ENCODE data around the gene MBTPS1.

MBTPS1 gene

DNA sequence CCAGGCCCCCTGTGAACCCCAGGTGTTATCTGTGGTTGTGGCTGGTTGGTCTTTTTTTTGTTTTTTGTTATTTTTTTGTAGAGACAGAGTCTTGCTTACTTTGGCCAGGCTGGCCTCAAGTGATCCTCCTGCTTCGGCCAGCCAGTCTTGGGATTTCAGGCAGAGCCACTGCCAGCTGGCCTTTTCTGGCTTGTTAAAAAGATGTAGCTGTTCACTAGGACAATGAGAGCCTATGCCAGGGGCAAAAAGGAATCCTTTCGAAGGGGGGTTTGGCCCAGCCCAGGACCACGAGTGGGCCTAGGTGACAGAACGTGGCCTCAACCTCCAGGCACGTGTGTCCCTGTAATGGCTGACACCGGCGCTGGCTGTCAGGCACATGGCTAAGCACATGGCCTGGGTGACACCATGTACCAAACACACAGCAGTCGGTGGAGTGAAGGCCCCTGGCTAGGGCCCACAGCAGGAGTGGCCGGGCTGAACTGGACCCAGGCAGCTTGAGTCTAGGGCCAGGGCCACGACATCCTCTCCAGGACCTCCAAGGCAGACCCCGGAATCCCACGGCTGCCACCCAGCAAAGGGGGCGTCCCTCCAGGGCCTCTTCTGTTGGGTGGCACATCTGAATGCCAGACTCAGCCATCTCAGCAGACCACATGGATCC, 67.2 kb downstream of the MBTPS1 start:
- no peak for DNase-seq

DNA sequence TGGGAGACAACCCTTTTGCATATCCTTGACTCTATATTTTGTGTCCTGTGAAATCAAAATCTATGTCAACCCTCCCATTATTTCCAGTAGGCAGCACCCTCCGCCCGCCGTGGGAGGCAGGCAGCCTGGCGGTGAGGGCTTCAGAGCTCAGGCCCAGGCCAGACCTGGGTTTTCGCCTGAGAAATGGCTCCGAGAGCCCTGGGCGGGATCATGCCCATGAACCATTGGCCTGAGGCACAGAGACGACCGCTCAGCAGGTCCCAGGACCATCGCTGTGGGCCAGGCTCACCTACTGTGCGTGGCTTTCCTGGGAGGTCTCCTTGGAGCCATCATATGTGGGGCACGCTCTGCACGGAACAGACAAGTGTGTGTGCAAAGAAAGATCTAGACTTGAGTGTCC, 67.9 kb downstream of the MBTPS1 start:
- no peak for DNase-seq

DNA sequence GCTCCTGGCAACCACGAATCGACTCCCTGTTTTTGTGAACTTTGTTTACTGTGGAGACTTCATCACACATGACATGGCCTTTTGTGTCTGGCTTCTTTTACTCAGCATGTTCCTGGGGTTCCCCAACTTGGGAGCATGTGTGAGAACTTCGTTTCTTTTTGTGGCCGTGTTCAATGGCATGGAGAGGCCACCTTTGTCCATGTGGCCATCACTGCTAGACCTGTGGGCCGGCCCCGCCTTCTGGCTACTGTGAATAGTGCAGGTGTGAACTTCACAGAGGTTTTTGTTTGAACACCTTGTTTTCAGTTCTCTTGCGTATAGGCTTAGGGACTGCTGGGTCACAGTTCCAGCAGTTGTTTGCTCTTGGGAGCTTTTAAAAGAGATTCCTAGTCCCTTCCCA, 68.5 kb downstream of the MBTPS1 start:
- no peak for DNase-seq

DNA sequence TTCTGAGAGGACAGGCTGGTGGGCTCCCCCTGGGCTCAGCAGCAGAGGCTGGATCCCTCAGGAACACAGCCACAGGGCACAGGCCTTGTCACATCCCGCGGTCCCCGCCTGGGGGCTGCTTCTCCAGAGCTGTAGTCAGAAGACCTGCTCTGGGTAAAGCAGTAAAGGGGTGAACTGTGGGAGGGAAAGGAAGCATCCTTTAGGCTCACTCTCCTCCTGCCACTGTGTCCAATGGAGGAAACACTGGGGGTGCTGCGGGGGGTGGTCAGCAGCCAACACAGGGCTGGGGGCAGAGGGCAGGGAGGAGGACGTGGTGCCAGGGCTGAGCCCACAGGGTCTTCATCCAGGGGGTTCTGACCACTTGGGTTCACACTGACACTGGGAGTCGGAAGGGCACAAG, 69.1 kb downstream of the MBTPS1 start:
- DNase-seq, result no peak

DNA sequence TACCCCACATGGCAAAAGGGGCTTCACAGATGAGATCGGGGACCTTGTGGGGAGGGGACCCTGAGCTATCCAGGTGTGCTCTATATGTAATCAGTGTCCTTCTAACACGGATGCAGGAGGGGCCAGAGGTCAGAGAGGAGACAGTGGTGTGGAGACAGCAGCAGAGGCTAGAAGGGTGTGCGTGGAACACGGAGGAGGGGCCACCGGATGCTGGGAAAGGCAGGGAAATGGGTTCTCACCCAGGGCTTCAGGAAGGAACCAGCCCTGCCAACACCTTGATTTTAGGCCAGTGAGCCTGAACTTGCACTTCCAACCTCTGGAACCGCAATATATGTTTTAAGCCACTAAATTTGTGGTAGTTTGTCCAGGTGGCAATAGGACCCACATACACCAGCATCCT, 69.5 kb downstream of the MBTPS1 start:
- no peak for DNase-seq

GRCh38 chr16:84045818-84046470, 70.8 kb downstream of the MBTPS1 start:
- no peak for DNase-seq

DNA sequence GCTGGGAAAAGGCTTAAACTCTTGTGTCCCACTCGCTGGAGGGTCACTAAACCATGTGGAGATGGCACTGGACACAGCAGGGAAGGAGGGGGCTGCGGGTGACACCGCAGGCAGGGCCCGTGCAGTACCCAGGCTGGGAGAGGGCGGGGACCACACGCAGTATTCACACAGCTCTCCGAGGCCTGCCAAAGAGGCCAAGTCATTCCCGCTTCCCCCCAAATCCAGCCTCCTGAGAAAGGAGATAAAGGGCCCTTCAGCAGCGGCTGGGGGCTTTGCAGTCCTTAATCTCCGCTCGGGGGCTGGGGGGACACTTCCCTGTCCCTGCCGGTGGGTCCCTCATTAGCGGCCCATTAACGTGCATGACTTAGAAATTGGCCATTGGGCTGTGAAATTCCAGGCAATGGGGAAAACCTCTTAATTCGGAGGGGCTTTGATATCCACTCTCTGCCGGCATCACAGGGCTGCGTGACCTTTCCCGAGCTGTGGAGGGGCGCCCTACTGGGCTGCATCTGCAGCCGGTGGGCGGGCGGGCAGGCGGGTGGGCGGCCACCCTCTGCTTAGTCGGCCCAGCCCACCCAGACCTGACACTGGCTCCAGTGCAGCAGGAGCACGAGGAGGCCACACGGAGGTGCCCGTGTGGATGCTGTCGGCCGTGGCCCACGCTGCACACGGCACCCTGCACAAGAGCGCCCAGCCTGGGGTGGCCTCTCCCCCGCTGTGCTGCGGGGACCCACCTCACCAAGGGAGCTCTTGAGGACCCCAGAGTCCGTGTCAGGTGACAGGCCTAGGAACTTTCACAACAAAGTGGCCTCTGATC, 71.5 kb downstream of the MBTPS1 start:
- DNase-seq, result no peak

DNA sequence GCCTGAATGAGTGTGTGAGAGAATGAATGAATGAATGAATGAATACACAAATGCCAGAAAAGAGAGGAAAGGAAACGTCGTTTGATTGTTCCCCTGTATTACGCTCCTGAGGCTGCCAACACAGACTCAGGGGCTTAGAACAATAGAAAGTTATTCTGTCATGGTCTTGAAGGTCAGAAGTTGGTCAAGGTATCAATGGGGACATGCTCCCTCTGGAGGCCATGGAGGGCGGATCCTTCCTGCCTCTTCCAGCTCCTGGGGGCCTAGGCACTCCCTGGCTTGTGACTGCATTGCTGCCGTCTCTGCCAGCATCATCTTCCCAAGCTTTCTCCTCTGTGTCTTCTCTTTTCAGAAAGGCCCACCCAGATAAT, 72.6 kb downstream of the MBTPS1 start:
- no peak for DNase-seq

DNA sequence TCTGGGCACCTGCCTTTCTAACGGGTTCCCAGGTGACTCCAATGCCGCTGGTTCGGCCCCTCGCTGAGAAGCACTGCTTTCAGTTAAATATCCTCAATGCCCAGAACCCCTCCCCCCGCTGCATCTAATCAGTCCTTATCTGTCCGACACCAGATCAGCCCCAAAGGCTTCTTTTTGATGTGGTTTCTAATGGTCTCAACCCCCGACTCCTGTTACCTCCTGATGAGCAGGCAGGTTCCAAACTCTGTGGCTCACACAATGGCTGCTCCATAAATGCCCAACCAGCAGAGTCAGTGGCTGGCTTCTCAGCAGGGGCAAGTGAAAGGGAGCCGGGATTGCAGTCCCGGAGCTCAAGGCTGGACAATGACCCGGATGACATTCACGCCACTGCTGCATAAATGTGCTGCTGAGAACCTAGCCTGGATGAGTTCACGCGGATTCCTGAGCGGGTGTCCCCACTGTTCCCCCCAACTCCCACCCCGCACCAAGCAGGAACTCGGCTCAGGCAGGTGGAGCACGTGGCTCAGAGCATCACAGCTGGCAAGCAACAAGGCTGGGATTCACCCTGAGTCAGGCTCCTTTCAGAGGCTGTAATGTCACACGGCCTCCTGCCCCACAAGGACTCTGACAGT, 73.1 kb downstream of the MBTPS1 start:
- no peak for DNase-seq

GRCh38 chr16:84042879-84043485, 73.8 kb downstream of the MBTPS1 start:
- no peak for DNase-seq

GRCh38 chr16:84042308-84042878, 74.3 kb downstream of the MBTPS1 start, which contains the start of gene SLC38A8:
Gene SLC38A8 (minus strand): TSS chr16:84042795. CDS start chr16:84042157, 638 bp downstream.
- no peak for DNase-seq

DNA sequence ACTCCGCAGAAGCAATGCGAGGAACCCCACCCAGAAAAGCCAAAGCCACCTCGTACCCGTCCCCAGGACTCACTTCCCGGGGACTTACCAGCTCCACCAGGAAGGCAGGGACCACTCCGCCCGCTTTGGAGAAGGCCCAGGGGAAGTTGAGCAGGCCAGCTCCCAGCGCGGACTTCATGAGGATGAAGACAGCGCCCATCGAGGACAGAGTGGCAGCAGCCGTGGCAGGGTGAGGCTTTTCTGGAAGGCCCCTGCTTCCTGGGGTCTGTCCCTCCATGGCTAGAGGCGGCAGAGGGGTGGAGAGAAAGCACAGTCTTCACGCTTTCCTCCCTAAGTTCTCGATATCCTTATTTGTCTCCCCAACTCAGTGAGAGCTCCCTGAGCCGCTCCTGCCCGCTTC, 74.9 kb downstream of the MBTPS1 start:
- no peak for DNase-seq

GRCh38 chr16:84040823-84041820, 75.6 kb downstream of the MBTPS1 start:
- DNase-seq, result no peak

GRCh38 chr16:84040226-84040822, 76.4 kb downstream of the MBTPS1 start:
- DNase-seq, result no peak

GRCh38 chr16:84039696-84040095, 77.0 kb downstream of the MBTPS1 start:
- no peak for DNase-seq

DNA sequence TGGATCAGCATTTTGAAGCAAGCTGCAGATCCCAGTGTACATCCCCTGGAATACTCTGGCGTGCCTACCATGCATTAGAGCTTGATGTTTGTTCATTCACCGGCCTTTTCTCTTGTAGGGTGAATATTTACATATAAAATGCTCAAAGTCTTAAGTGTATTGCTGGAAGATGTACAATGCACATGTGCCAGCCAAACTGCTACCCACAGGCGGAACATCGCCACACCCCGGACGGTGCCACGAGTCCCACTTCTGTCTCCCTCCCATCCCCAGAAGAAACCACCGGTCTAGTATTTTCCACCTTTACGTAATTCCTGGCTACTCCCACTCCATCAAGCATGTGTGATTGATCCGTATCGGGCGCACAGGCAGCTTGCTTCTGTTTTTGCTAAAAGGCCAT, 78.3 kb downstream of the MBTPS1 start:
- no peak for DNase-seq

GRCh38 chr16:84036982-84037425, 79.7 kb downstream of the MBTPS1 start:
- no peak for DNase-seq

- no peak for DNase-seq
Observed at GRCh38 chr16:84036131-84036530, 80.6 kb downstream of the MBTPS1 start.

GRCh38 chr16:84034516-84034915, 82.2 kb downstream of the MBTPS1 start:
- no peak for DNase-seq

GRCh38 chr16:84033251-84034195, 83.2 kb downstream of the MBTPS1 start:
- DNase-seq, result no peak
